ENCODE data around the gene PHKG1.

- TF ChIP-seq CREB1 (CRISPR knock-in tag; IDR thresholded peaks at IDR 0.05), result no peak
- TF ChIP-seq NR3C1 (CRISPR knock-in tag; conservative IDR thresholded peaks at IDR 0.05; ENCODE audit: low read depth), result no peak
- no peak for TF ChIP-seq TEAD1 (CRISPR knock-in tag; IDR thresholded peaks at IDR 0.05)
Observed at GRCh38 chr7:56106108-56107073, 13.6 kb upstream of the PHKG1 start, which contains the start of gene CHCHD2.

Measured in WTC11 (cell line).